Measurements from ENCODE around the gene CCL13.

CCL13 gene

GRCh38 chr17:34365340-34365739, 9.1 kb downstream of the CCL13 start:
- Histone ChIP-seq H3K27me3 (ENCODE audit: insufficient read depth, low read length, poor library complexity, severe bottlenecking) (no peaks in the 10 kb centered on the region), H3K9ac (ENCODE audit: low read depth, low read length, poor library complexity, severe bottlenecking) (peak overlapping the region; percentile 81), H3K4me1 (ENCODE audit: insufficient read depth, low read length, poor library complexity, severe bottlenecking) (peaks cover 97% of the 10 kb centered on the region), H2AFZ (ENCODE audit: low read length) (no peak overlapping the region), H3K9me3 (ENCODE audit: insufficient read depth, low read depth, low read length) (no peaks in the 10 kb centered on the region), H3F3A (ENCODE audit: low read depth) (peaks cover 11% of the 10 kb centered on the region), H3K9me2 (replicated peaks; ENCODE audit: low read depth, low read length) (no peaks in the 10 kb centered on the region), H4K20me1 (ENCODE audit: insufficient read depth, low read length, poor library complexity, severe bottlenecking) (no peaks in the 10 kb centered on the region), H3K79me2 (ENCODE audit: insufficient read depth, low read length) (no peaks in the 10 kb centered on the region), H3K4me3 (ENCODE audit: low read length, poor library complexity, severe bottlenecking) (peak overlapping the region; percentile 63), H3K4me2 (ENCODE audit: low read depth, low read length, poor library complexity, severe bottlenecking) (peak overlapping the region; percentile 79), H3K36me3 (ENCODE audit: insufficient read depth, low read length) (no peaks in the 10 kb centered on the region)
- TF ChIP-seq EZH2phosphoT487 (IDR thresholded peaks at IDR 0.05; ENCODE audit: borderline replicate concordance): no peak
- TF ChIP-seq, protein P1, sequence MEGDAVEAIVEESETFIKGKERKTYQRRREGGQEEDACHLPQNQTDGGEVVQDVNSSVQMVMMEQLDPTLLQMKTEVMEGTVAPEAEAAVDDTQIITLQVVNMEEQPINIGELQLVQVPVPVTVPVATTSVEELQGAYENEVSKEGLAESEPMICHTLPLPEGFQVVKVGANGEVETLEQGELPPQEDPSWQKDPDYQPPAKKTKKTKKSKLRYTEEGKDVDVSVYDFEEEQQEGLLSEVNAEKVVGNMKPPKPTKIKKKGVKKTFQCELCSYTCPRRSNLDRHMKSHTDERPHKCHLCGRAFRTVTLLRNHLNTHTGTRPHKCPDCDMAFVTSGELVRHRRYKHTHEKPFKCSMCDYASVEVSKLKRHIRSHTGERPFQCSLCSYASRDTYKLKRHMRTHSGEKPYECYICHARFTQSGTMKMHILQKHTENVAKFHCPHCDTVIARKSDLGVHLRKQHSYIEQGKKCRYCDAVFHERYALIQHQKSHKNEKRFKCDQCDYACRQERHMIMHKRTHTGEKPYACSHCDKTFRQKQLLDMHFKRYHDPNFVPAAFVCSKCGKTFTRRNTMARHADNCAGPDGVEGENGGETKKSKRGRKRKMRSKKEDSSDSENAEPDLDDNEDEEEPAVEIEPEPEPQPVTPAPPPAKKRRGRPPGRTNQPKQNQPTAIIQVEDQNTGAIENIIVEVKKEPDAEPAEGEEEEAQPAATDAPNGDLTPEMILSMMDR (conservative IDR thresholded peaks at IDR 0.05; ENCODE audit: low read length): no peak

DNA sequence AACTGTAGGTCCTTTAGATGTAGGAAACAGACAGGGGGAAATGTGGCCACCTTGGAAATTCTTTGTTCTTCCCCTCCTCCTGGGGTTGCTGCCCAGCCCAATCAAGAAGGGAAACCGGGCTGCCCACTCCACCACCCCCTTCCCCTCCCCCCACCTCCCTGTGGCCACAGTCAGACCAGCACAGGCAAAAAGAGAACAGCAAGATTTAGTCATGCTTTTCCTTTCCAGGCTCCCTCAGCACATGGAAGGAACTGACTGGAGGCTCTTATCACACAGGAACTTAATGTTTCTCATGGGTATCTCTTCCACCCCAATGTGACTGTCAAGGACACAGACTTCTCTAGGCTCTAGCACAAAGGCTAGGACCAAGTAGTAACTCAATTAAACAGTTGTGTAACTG, 9.7 kb downstream of the CCL13 start:
- Histone ChIP-seq H3K9me2 (replicated peaks; ENCODE audit: low read depth, low read length) (no peaks in the 10 kb centered on the region), H3K36me3 (ENCODE audit: insufficient read depth, low read length) (no peaks in the 10 kb centered on the region), H3K9ac (ENCODE audit: low read depth, low read length, poor library complexity, severe bottlenecking) (peak overlapping the region; percentile 81), H3K4me2 (ENCODE audit: low read depth, low read length, poor library complexity, severe bottlenecking) (peak overlapping the region; percentile 79), H3K9me3 (ENCODE audit: insufficient read depth, low read depth, low read length) (no peaks in the 10 kb centered on the region), H3F3A (ENCODE audit: low read depth) (peaks cover 15% of the 10 kb centered on the region), H3K27me3 (ENCODE audit: insufficient read depth, low read length, poor library complexity, severe bottlenecking) (no peaks in the 10 kb centered on the region), H3K79me2 (ENCODE audit: insufficient read depth, low read length) (no peaks in the 10 kb centered on the region), H3K4me1 (ENCODE audit: insufficient read depth, low read length, poor library complexity, severe bottlenecking) (peaks cover 97% of the 10 kb centered on the region), H3K4me3 (ENCODE audit: low read length, poor library complexity, severe bottlenecking) (peak overlapping the region; percentile 63), H4K20me1 (ENCODE audit: insufficient read depth, low read length, poor library complexity, severe bottlenecking) (no peaks in the 10 kb centered on the region), H2AFZ (ENCODE audit: low read length) (no peak overlapping the region)
- TF ChIP-seq EZH2phosphoT487 (IDR thresholded peaks at IDR 0.05; ENCODE audit: borderline replicate concordance): no peak
- TF ChIP-seq, protein P1 (conservative IDR thresholded peaks at IDR 0.05; ENCODE audit: low read length): no peak

DNA sequence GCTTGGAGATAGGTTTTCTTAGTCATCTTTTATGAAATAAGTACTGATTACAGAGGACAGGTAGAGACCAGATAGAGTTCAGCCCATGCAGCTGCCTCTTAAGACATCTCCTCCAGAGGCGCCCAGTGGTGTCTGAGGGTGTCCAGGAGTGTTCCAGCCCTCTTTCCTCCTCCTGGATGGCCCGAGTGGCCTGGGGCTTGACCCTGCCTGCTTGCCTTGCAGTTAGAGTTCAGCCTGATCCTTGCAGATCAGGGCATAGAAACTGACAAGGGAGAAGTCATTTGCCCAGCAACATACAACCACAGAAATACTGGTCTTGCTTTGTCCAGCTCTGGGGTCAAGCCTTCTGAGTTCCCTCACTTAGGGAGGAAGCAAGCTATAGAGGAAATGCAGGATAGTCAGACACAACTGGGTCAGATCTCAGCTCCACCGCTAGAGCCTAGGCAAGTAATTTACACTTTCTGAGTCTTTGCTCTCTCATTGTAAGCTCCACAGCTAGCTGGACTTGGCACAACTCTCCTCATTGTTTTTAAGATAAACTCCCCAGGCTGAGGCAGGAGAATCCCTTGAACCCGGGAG, 10.3 kb downstream of the CCL13 start:
- H3F3A ChIP-seq (ENCODE audit: low read depth): peaks cover 15% of the 10 kb centered on the region
- no peak for TF ChIP-seq EZH2phosphoT487 (IDR thresholded peaks at IDR 0.05; ENCODE audit: borderline replicate concordance)
- TF ChIP-seq, protein P1 (conservative IDR thresholded peaks at IDR 0.05; ENCODE audit: low read length): no peak
- peak overlapping the region; percentile 79 for H3K4me2 ChIP-seq (ENCODE audit: low read depth, low read length, poor library complexity, severe bottlenecking)
- H3K9me3 ChIP-seq (ENCODE audit: insufficient read depth, low read depth, low read length): no peaks in the 10 kb centered on the region
- peaks cover 99% of the 10 kb centered on the region for H3K4me1 ChIP-seq (ENCODE audit: insufficient read depth, low read length, poor library complexity, severe bottlenecking)
- no peaks in the 10 kb centered on the region for H3K9me2 ChIP-seq (replicated peaks; ENCODE audit: low read depth, low read length)
- no peak overlapping the region for H2AFZ ChIP-seq (ENCODE audit: low read length)
- no peaks in the 10 kb centered on the region for H3K79me2 ChIP-seq (ENCODE audit: insufficient read depth, low read length)
- H3K27me3 ChIP-seq (ENCODE audit: insufficient read depth, low read length, poor library complexity, severe bottlenecking): no peaks in the 10 kb centered on the region
- H3K9ac ChIP-seq (ENCODE audit: low read depth, low read length, poor library complexity, severe bottlenecking): peak overlapping the region; percentile 81
- H4K20me1 ChIP-seq (ENCODE audit: insufficient read depth, low read length, poor library complexity, severe bottlenecking): no peaks in the 10 kb centered on the region
- peak overlapping the region; percentile 63 for H3K4me3 ChIP-seq (ENCODE audit: low read length, poor library complexity, severe bottlenecking)
- H3K36me3 ChIP-seq (ENCODE audit: insufficient read depth, low read length): no peaks in the 10 kb centered on the region
